Activated CD4-positive, alpha-beta T cell treated with anti-CD3 and anti-CD28 coated beads for 24 hours (primary cell): ENCODE measurements around the gene FAM222A.

Source experiments
- DNase-seq, 2 donors: peaks; one replicate each; pipeline ENCODE4 v3.0.0-alpha.2; 2020; ENCODE audit warnings: low read depth in 2 of 2

Gene FAM222A

DNA sequence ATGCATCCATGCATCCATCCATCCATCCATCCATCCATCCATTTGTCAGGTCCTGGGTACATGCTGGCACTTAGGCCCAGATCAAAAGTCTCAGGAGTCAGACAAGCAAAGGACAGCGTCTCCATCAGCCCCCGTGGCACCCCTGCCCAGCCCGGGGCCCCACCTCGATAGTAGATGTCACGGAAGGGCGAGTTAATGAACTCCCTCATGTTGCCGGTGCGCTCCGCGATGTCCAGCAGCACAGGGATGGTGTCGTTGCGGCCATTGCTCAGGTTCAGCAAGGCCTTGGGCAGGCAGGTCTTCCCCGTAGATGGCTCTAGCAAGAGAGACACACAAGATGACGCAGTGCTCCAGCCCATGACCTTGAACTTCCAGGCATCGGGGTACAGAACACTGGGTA lies 89.2 kb downstream of the FAM222A start:
- DNase-seq, result no peak

DNA sequence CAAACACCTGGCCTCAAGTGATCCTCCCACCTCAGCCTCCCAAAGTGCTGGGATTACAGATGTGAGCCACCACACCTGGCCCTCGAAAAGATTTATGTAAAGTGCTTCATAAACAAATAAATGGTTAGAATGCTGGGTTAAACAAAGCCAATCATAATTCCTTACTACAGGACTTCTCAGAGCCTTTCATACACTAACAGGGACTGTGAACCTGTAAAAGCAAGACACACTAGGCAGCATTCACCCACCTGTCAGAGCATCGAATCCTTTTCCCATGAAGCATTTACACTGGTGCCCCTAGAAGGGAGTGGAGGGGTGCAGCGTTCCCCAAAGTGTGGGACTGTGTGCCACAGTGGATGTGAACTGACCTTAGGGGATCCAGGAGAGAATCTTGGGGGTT lies 90.1 kb downstream of the FAM222A start:
- DNase-seq, result no peak

DNA sequence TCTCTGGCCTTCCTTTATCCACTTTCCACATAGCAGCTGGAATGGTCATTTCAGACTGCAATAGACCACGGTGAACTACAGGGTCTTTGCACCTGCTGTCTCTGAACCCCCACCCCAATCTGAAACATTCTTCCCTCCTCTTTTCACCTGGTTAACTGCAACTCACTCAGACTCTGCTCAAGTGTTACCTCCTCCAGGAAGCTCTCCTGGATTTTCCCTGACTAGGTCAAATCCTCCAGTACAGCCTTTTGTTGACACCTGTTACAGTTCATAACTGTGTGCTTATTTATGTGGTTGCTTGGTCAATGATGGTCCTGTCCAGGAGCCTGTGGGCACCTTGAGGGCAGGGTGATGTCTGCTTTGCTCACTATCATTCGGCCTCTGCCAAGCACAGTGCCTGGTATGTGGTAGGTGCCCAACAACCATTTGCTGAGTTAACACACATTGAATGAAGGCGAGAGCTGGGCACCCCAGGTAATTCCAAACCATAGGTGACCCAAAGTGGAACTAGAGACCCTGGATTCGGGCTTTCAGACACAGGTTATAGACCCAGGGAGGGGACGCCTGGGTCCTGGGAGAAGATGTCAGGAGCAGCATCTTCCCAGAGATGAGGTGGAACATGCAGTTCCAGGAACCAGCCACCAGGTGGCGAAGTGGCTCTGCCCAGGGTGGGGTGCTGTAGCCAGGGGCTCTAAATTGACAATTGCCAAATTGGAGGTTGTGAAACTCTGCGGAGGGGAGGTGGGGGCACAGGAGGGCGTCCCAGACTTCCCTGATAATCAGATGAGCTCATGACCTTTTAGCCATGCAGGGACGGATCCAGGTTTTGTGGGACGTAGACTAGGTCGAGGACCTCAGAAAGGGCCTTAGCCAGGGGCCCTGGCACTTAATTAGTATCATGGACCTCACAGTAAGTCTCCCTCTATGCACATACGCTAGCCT lies 91.5 kb downstream of the FAM222A start:
- DNase-seq, result peak; percentile 55 to 56

DNA sequence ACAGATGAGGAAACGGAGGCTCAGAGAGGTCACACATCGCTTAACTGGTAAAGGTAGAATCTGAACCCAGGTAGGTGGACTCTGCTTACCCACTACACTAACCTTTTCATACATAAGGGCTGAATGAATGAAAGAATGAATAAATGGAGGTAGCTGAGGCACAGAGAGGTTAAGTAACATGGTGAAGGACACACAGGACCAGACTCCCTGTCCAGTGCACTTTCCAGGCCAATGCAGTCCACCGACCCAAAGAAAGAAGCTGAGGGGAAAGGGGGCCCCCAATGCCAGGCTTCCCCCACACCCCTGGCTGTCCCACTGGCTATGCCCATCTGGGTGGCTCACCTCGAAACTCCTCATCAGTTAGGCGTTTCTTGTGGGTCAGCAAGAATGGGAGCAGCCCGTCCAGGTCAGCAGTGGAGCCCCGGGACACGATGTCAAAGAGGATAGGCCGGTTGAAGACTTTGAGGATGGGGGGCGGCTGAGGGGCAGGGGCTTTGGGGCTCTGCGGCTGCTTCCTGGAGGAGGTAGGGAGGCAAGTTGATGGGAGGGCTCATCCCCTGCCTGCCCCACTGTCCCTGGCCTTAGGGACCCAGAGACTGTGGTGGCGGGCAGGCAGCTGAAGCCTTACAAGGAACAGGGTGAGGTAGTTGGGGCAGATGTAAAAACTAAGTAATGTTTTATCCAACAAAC lies 94.5 kb downstream of the FAM222A start:
- no peak for DNase-seq

DNA sequence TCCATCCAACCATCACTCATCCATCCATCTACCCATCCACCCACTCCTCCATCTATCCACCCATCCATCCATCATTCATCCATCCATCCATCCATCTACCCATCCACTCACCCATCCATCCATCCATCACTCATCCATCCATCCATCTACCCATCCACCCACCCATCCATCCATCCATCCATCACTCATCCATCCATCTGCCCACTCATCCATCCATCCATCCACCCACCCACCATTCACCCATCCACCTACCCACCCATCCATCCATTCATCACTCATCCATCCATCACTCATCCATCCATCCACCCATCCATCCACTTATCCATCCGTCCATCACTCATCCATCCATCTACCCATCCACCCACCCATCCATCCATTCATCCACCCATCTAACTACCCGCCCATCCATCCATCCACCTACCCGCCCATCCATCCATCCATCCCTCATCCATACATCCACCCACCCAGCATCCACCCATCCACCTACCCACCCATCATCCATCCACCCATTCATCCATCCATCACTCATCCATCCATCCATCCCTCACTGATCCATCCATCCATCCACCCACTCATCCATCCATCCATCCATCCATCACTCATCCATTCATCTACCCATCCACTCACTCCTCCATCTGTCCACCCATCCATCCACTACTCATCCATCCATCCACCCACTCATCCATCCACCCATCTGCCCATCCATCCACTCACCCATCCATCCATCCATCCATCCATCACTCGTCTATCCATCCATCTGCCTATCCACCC lies 95.4 kb downstream of the FAM222A start:
- DNase-seq, result no peak

GRCh38 chr12:109810954-109811623 lies 97.5 kb downstream of the FAM222A start:
- no peak for DNase-seq

DNA sequence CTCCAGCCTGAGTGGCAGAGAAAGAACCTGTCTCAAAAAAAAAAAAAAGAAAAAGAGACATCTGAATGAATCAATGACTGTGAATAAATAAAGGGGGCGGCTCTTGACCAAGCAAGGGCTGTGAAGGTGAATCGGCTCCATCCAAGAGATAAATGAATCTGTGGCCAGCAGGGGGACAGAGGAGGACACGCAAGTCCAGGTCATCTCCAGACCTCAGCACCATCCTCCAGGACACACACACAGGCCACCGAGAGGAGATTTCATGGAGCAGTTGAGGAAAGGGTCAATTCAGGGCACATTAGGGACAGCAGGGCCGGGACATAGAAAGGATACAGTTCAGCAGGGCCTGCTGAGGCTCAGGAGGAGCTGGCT lies 98.0 kb downstream of the FAM222A start:
- DNase-seq, result no peak

- DNase-seq, result no peak
Measured at GRCh38 chr12:109813810-109814416, 100.3 kb downstream of the FAM222A start.

DNA sequence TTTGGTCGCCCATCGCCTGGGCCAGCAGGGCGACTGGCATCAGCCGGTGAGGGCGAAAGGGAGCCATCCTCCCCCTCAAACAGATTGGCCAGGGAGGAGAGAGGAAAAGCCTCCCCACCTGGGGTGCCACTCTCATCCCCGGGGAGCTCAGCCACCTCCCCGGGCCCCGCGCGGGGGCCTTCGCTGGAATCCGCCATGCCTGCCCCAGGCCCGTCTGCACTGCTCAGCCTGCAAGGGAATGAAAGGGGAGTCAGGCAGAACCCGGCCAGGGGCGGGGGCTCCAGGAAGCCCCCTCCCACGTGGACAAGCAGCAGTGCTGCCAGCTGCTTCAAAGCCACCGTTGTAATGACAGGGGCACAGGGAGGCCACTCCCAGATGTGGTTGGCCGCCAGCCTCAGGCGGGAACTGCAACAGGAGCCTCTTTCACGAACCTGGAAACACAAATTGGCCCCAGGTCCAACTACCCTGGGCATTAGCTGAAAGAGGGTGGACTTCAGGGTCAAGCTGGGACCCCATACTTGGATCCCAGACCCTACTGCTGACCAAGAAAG lies 101.0 kb downstream of the FAM222A start:
- DNase-seq, result no peak

- no peak for DNase-seq
Measured at GRCh38 chr12:109815225-109815624, 101.6 kb downstream of the FAM222A start.

DNA sequence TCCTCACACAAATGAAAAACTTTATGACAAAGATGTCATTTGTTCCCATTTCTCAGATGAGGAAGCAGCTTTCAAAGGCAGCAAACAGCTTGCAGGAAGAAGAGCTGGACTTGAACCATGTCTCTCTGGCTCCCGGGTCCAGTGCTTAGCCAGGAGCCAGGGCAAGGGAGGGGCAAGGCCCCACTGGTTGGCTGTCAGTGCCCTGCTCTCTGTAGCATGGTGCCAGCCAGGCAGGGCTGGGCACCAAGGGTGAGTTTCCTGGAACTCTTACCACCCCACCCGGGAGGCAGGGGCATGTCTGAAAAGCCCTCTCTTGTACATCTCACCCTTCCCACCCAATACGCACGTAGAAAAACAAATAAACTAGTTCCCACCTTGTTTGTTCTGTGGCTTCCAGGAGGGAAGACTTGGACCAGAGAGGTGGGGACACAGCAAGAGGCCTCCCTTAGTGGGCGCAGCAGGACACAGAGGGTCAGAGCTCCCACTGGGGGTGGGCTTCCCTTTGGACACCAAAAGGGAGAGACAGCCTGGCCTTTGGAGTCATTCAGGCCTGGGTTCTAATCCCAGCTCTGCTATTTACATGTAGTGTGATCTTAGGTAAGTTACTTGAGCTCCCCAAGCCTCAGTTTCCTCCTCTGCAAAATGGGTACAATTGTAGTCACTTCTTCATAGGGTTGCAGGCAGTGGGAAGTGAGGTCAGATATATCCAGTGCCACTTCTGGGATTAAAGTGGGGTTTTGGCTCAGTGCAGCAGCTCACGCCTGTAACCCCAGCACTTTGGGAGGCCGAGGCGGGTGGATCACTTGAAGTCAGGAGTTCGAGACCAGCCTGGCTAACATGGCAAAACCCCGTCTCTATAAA lies 102.4 kb downstream of the FAM222A start:
- DNase-seq, result no peak

DNA sequence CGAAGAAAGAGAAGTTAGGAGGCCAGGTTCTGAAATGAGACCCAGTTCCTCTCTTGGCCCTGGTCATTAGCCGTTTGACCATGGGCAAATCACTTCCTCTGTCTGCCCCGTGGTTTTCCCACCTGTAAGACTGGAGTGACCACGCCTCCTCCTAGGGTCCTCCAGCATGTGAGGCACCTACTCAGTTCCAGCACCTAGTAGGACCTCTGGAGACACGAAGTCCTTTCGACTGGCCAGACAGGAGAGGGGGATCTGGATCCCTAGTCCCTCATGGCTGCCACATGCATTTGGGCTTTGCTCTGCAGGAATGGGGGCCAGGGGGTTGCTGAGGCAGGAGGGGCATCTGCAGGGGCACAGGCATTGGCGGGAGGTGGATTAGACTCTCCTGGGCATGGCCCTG lies 103.2 kb downstream of the FAM222A start:
- DNase-seq, result no peak

DNA sequence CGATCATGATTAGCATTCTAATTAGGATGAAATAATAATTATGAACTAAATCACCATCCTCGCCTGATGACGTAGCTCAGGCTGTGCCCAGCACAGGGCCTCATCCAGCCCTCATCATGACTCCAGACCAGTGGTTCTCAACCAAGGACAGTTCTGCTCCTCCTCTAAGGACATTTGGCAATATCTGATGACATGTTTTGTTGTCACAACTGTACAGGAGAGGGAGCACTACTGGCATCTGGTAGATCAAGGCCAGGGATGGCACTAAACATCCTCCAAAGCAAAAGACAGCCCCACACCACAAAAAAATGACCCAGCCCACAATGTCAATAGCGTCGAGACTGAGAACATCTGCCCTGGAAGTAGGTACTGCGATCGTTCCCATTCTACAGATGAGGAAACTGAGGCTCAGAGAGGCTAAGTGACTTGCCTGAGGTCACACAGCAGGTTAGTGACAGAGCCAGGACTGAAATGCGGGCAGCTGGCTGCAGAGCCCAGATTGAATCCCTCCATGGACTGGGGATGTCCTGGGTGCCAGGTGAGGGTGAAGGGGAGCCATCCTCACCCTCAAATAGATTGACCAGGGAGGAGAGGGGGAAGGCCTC lies 104.1 kb downstream of the FAM222A start:
- DNase-seq, result no peak

DNA sequence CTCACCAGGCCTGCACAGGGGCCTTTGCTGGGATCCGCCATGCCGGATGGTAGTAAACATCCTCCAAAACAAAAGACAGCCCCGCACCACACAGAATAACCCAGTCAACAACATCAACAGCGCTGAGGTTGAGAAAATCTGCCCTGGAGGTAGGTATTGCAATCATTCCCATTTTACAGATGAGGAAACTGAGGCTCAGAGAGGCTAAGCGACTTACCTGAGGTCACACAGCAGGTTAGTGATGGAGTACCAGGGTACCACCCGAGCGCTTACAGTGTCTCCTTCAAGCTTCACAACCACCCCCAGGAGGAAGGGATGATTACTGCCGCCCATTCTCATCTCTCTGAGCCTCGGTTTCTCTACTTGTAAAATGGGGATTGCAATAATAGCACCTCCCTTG lies 104.6 kb downstream of the FAM222A start:
- DNase-seq, result no peak

DNA sequence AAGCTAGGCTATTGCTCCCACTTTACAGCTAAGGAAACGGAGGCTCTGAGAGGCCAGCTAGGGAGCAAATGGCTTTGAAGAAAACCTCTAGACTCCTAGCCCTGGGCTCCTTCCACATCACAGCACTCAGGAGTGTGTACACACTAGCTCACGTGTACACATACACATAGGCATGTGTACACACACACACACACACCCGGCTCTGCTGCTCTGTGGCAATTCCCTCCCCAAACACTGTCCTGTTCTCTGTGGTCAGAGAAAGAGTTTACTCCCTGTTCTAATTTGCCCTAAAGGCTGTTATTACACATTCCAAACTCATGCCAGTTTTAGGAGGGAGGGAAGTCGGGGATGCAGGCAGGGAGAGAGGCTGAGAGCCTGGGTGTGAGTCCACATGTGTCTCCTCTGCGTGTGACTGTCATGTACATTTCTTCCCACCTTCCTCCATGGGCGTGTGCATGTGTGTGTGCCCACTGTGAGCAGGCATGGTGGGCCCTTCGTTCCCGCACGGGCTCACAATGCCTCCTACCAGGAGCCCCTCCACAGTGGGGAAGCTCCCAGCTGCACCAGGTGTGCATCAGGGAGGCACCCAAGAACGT lies 105.4 kb downstream of the FAM222A start:
- DNase-seq, result no peak
